IPS-11a (cell line): ENCODE data around the gene RNF151.
"Not testable (repeated sequence)": the region's sequence is repeated elsewhere in the genome, so short reads cannot be mapped to it uniquely, and the experiment has no call there.

Experiments
- H3K4me3 ChIP-seq: one replicate; pipeline ENCODE4 v1.5.1; 2013; ENCODE audit warnings: low read depth, low read length, control low read depth

Gene RNF151

DNA sequence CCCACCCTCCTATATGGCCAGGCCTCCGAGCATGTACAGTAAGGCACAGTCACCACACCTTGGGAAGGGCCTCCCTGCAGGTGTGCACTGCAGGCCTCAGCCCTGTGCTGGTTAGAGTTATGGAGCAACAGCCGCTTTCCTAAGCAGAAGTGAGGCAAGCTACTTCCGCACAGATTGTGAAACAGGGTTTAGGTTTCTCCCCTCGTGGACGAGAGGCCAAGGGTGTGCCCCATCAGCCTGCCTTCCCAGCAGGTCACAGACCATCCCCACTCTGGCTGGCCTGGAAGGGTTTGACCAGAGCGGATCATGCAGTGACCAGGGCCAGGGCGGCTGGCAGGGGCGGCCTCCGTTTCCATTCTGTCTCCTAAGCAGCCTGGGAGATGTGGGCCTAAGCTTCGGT, 28.3 kb upstream of the RNF151 start:
- H3K4me3 ChIP-seq, result no peak overlapping the region

DNA sequence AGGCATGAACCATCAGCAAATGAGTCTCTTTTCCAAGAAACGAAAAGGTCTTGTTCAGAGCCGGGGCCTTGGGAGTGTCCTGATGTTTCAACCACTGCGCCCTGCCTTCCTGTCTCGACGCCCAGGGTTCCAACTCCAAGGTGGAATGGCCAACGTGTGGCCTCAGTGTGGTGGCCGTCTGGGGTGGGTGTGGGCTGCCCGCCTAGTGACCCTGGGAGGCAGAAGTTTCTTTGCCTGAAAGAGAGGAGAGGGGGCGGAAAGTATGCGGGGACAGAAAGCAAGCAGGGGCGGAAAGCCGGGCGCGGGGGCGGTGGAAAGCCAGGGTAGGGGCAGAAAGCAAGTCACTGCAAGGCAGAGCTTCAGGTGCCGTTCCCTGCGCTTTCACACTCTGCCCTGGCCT, 27.7 kb upstream of the RNF151 start:
- no peak overlapping the region for H3K4me3 ChIP-seq

DNA sequence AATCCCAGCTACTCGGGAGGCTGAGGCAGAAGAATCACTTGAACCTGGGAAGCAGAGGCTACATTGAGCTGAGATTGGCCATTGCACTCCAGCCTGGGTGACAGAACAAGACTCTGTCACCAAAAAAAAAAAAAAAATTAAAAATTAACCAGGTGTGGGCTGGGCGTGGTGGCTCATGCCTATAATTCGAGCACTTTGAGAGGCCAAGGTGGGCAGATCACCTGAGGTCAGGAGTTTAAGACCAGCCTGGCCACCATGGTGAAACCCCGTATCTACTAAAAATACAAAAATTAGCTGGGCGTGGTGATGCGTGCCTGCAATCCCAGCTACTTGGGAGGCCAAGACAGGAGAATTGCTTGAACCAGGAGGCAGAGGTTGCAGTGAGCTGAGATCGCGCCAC, 26.8 kb upstream of the RNF151 start:
- H3K4me3 ChIP-seq, result not testable (repeated sequence)

DNA sequence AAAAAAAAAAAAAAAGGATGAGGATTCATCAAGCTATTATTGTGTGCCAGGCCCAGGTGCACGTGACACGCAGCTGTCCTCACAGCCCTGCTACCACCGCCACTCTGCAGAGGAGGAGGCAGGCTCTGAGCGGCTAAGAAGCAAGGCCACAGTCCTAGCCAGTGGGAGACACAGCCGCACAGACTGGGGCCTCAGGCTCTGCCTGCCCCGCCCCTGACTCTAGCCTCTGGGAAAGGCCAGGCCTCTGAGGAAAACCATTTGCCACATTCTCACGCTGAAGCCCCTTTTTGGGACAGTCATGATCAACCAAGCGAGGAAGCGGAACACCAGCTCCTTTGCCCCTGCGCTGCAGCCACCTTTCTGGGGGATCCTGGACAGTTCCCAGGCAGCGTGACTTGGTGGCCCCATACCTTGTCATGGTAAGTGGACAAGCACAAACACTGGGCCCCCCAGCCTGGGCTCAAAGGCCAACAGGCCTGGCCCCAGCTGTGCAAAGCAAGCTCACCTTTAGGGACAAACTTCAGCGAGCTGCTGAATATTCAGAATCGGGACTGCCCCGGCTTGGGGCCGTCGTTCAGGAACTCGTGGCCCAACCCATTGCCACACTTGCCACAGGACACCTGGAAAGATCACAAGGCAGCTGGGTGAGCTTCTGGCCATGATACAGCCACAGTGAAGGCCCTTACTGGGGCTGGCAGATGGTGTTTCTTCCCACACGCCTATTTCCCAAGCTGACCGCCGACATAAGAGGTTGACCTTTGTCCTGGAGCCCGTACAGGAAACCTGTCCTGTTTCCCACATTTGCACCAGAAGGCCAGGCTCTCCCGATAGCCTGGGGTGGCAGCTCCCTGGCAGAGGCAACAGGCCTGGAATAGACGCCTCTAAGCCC, 26.1 kb upstream of the RNF151 start:
- H3K4me3 ChIP-seq, result no peak overlapping the region

- H3K4me3 ChIP-seq, result no peak overlapping the region
Measured at GRCh38 chr16:1941162-1942046, 25.3 kb upstream of the RNF151 start.

DNA sequence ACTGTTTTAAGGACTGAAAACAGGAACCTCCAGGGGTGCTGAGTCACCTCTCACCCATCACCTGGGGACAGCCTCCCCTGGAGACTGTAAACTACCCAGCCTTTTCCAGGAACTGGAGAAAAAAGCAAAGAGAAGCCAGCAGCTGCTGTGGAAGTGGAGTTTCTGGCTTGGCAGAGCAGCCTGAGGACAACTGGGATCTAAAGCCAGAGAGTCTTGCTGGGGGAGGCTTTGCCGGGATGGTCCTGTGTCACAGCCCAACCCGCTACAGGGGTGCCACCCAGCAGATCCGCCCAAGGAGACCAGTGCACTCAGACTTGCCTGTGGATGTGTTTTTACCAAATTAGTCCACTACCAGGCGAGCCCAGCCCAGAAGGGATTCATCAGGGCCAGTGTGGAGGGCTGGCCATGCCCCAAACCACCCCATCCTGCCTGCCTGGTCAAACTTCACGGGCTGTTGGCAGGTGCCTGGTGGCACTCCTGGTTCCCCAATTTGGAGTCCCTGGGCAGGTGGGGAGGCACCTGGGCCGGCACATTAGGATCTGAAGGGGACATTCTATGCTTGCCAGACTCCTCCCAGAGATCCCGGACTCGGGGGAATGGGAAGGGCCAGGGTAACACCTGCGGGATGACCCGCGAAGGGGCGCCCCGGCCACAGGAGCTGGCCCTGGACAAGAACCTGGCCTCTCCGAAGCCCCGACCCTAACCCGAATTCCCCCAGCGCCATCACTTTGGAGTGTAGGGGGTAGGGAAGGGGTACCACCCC, 24.4 kb upstream of the RNF151 start:
- peak overlapping the region; percentile 72 for H3K4me3 ChIP-seq

GRCh38 chr16:1942810-1943726, 23.6 kb upstream of the RNF151 start, which contains the start of gene MSRB1:
Gene MSRB1, minus strand, starts transcription at chr16:1943199. Its CDS starts 43 bp downstream, at chr16:1943156.
- peak within 1 kb of the TSS; percentile 72 for H3K4me3 ChIP-seq

- no peak overlapping the region for H3K4me3 ChIP-seq
Measured at GRCh38 chr16:1944612-1945199, 21.9 kb upstream of the RNF151 start.

GRCh38 chr16:1945559-1946391, 20.9 kb upstream of the RNF151 start:
- H3K4me3 ChIP-seq, result no peak overlapping the region

DNA sequence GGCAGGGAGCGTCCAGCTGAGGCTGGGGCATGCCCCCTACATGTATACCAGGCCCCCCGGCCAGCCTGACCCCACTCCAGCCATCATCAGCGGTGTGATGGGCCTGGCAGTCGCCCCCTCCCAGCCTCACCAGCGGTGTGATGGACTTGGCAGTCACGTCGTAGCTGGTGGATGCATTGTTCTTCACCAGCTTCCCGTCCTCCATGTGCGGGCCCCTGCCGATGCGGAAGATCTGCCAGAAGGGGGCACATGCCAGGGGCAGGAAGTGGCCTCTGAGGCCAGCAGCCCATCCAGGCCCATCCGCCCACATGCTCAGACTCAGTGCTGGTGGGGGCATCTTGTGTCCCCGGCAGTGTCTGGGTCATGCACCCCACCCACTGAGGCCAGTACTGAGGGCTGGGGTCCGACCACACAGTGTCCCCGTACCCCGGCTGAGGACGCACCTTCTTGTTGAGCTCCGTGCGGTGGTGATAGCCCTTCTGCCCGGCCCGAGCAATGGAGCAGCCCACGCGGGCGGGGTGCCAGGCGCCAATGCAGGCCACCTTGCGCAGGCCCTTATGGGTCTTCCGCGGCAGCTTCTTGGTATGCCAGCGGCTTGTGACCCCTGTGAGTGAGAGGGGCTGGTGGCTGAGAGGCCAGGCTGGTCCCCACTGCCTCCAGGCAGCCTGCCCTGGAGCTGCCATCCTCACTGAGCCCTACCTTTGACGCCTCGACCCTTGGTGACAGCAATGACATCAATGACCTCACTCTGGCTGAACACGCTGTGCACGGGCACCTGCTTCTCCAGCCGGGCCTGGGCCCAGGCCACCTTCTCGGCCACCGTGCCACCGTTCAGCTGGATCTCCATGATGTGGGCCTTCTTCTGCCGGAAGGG, 19.9 kb upstream of the RNF151 start:
- no peak overlapping the region for H3K4me3 ChIP-seq

GRCh38 chr16:1947369-1947670, 19.3 kb upstream of the RNF151 start:
- no peak overlapping the region for H3K4me3 ChIP-seq

GRCh38 chr16:1949507-1949906, 17.1 kb upstream of the RNF151 start:
- H3K4me3 ChIP-seq, result no peak overlapping the region

DNA sequence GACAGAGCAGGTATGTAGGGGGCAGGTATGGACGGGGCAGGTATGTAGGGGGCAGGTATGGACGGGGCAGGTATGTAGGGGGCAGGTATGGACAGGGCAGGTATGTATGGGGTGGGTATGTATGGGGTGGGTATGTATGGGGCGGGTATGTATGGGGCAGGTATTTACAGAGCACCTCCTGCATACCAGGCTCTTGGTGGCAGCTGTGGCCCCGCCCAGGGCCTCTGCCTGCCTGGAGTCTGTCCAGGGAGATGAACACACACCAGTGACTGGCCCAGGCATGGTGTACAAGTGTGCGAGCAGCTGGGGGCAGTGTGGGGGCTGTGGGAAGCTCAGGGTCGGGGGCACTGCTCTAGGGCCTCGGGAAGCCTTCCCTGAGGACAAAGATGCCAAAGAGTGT, 16.6 kb upstream of the RNF151 start:
- H3K4me3 ChIP-seq, result no peak overlapping the region

DNA sequence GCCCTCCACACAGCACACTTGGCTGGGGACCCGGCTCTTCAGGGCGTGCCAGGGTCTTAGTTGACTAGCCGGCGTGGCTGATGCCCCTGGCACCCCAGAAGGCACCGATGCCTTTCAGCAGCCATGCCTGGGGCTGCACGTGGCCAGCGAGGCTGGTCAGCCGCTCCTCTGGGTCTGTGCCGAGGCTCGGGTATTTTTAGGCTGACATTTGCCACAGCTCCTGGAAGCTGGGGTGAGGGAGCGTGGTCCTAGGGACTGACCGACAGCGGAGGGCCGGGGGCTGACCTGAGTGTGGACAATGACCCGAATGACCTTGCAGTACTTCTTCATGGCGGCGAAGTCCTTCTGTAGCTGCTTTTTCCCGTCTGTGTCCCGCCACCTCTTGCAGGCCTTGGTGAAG, 16.1 kb upstream of the RNF151 start:
- H3K4me3 ChIP-seq, result no peak overlapping the region

- H3K4me3 ChIP-seq, result no peak overlapping the region
Measured at GRCh38 chr16:1953734-1954133, 12.9 kb upstream of the RNF151 start.

GRCh38 chr16:1957434-1958142, 9.1 kb upstream of the RNF151 start:
- H3K4me3 ChIP-seq, result not testable (repeated sequence)

DNA sequence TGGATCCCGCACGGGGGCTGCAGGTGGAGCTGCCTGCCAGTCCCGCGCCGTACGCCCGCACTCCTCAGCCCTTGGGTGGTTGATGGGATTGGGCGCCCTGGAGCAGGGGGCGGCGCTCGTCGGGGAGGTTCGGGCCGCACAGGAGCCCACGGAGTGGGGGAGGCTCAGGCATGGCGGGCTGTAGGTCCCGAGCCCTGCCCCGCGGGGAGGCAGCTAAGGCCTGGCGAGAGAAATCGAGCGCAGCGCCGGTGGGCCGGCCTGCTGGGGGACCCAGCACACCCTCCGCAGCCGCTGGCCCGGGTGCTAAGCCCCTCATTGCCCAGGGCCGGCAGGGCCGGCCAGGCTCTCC, 8.5 kb upstream of the RNF151 start:
- not testable (repeated sequence) for H3K4me3 ChIP-seq
